IMR-90 (cell line): ENCODE measurements around the gene FCRLA. TPM values are rescaled to one million over a fixed set of nuclear protein-coding genes. Genes with fewer than 3 reads are reported as not detected.

ENCODE experiments used
- ATAC-seq: fragments of 200-7000 bp; cut with Tn5 transposase; 2 replicates; pipeline ENCODE4 v1.9.1; 2020; ENCODE audit warnings: low read depth, mild to moderate bottlenecking, moderate library complexity
- BruUV-seq: library from RNA; stranded (reverse); fragments of 400-500 nt; replicated peaks from 2 replicates; lab custom pipeline; 2021; lab: Mats Ljungman, UMichigan
- CTCF ChIA-PET: fragments of 300-600 bp; formaldehyde crosslinking; extraction: SDS; loops from one replicate; lab custom pipeline; 2021; ENCODE audit warnings: antibody characterized with exemption; lab: Yijun Ruan, JAX
- POLR2A ChIA-PET: fragments of 300-600 bp; sonication (Branson Sonifier 250); formaldehyde crosslinking; loops from one replicate; lab custom pipeline; 2022; ENCODE audit warnings: antibody characterized with exemption; ENCODE audit not compliant: unreplicated experiment; lab: Charles Lee
- DNase-seq: peaks from one replicate; pipeline ENCODE4 v3.0.0; 2013
- H2AFZ ChIP-seq: replicated peaks from 2 replicates; pipeline ENCODE3; 2013; ENCODE audit warnings: low read length, mild to moderate bottlenecking; ENCODE audit not compliant: poor library complexity
- H2AK5ac ChIP-seq: 2 replicates; pipeline ENCODE4 v1.6.1; 2013; ENCODE audit warnings: low read depth, low read length, inconsistent platforms
- H2AK9ac ChIP-seq: replicated peaks from 2 replicates; pipeline ENCODE3; 2013; ENCODE audit warnings: mild to moderate bottlenecking, low read depth, low read length, moderate library complexity; ENCODE audit not compliant: poor library complexity
- H2BK120ac ChIP-seq: 2 replicates; pipeline ENCODE4 v1.6.1; 2013; ENCODE audit warnings: low read depth, low read length, inconsistent platforms
- H2BK15ac ChIP-seq: 3 replicates; pipeline ENCODE4 v1.6.1; 2013; ENCODE audit warnings: low read depth, low read length, inconsistent platforms
- H2BK20ac ChIP-seq: 2 replicates; pipeline ENCODE4 v1.6.1; 2013; ENCODE audit warnings: low read depth, mild to moderate bottlenecking, inconsistent platforms, low read length, moderate library complexity
- H2BK5ac ChIP-seq: 2 replicates; pipeline ENCODE4 v1.6.1; 2013; ENCODE audit warnings: mild to moderate bottlenecking, low read depth, low read length, inconsistent platforms; ENCODE audit not compliant: poor library complexity, severe bottlenecking
- H3K14ac ChIP-seq: replicated peaks from 2 replicates; pipeline ENCODE4 v1.6.1; 2013; ENCODE audit warnings: low read depth, low read length, inconsistent platforms
- H3K18ac ChIP-seq: 2 replicates; pipeline ENCODE4 v1.6.1; 2013; ENCODE audit warnings: low read depth, low read length, control low read depth
- H3K23ac ChIP-seq: 2 replicates; pipeline ENCODE4 v1.6.1; 2013; ENCODE audit warnings: low read depth, low read length, inconsistent platforms
- H3K27ac ChIP-seq: 2 replicates; pipeline ENCODE4 v1.5.1; 2013; ENCODE audit warnings: mild to moderate bottlenecking, control low read depth, low read length; ENCODE audit not compliant: insufficient read depth
- H3K27me3 ChIP-seq: 2 replicates; pipeline ENCODE4 v1.6.1; 2013; ENCODE audit warnings: low read length; ENCODE audit not compliant: control insufficient read depth, insufficient read depth
- H3K36me3 ChIP-seq: 2 replicates; pipeline ENCODE4 v1.6.1; 2013; ENCODE audit warnings: low read length, mixed read lengths; ENCODE audit not compliant: control insufficient read depth, insufficient read depth
- H3K4ac ChIP-seq: 2 replicates; pipeline ENCODE4 v1.6.1; 2013; ENCODE audit warnings: low read depth, low read length, inconsistent platforms
- H3K4me1 ChIP-seq: 2 replicates; pipeline ENCODE4 v1.6.1; 2013; ENCODE audit warnings: low read length, mixed read lengths; ENCODE audit not compliant: control insufficient read depth, insufficient read depth
- H3K4me2 ChIP-seq: 2 replicates; pipeline ENCODE4 v1.6.1; 2013; ENCODE audit warnings: low read depth, mild to moderate bottlenecking, control low read depth, low read length, moderate library complexity
- H3K4me3 ChIP-seq: 2 replicates; pipeline ENCODE4 v1.5.1; 2013; ENCODE audit warnings: low read depth, mild to moderate bottlenecking, control low read depth, low read length, moderate library complexity; ENCODE audit not compliant: insufficient read depth
- H3K56ac ChIP-seq: 2 replicates; pipeline ENCODE4 v1.6.1; 2013; ENCODE audit warnings: low read length, inconsistent platforms; ENCODE audit not compliant: insufficient read depth; ENCODE audit errors: extremely low read depth
- H3K79me1 ChIP-seq, 2 experiments: 2 replicates each; pipeline ENCODE4 v1.6.1; 2013; ENCODE audit warnings: low read length in 2 of 2, inconsistent platforms in 1 of 2, low read depth in 1 of 2
- H3K9ac ChIP-seq: 2 replicates; pipeline ENCODE4 v1.6.1; 2013; ENCODE audit warnings: low read depth, low read length, control low read depth
- H3K9me1 ChIP-seq: 2 replicates; pipeline ENCODE4 v1.6.1; 2013; ENCODE audit warnings: low read length, inconsistent platforms; ENCODE audit not compliant: insufficient read depth
- H3K9me3 ChIP-seq: 2 replicates; pipeline ENCODE4 v1.6.1; 2013; ENCODE audit warnings: low read length; ENCODE audit not compliant: control insufficient read depth, insufficient read depth
- H4K20me1 ChIP-seq: 2 replicates; pipeline ENCODE4 v1.6.1; 2013; ENCODE audit warnings: low read length, inconsistent platforms; ENCODE audit not compliant: insufficient read depth
- H4K5ac ChIP-seq: 2 replicates; pipeline ENCODE4 v1.6.1; 2013; ENCODE audit warnings: mild to moderate bottlenecking, low read depth, low read length, control low read depth
- H4K8ac ChIP-seq, 2 experiments: 2 replicates each; pipeline ENCODE4 v1.6.1; 2013; ENCODE audit warnings: low read depth in 2 of 2, low read length in 2 of 2, control low read depth in 1 of 2, inconsistent platforms in 1 of 2
- H4K91ac ChIP-seq: 2 replicates; pipeline ENCODE4 v1.6.1; 2013; ENCODE audit warnings: low read depth, low read length, inconsistent platforms; ENCODE audit not compliant: insufficient read depth
- CEBPB ChIP-seq: IDR thresholded peaks from 2 replicates; pipeline ENCODE4 v1.6.1; 2012; ENCODE audit warnings: low read depth, low read length, improper control_type of control experiment
- CTCF ChIP-seq: conservative IDR thresholded peaks from 2 replicates; pipeline ENCODE4 v1.5.1; 2012; ENCODE audit warnings: mild to moderate bottlenecking, low read depth, low read length, improper control_type of control experiment
- FOS ChIP-seq: fragments of 150-350 bp; IDR thresholded peaks from 2 replicates; pipeline ENCODE4 v1.6.1; 2016; ENCODE audit warnings: low read depth, low read length
- MAFK ChIP-seq: IDR thresholded peaks from 2 replicates; pipeline ENCODE4 v1.6.1; 2012; ENCODE audit warnings: low read depth, low read length, improper control_type of control experiment
- MAZ ChIP-seq: IDR thresholded peaks from 2 replicates; pipeline ENCODE4 v1.6.1; 2012; ENCODE audit warnings: low read depth, mild to moderate bottlenecking, low read length, improper control_type of control experiment, moderate library complexity, borderline replicate concordance
- MXI1 ChIP-seq: IDR thresholded peaks from 2 replicates; pipeline ENCODE4 v1.6.1; 2012; ENCODE audit warnings: low read depth, mild to moderate bottlenecking, low read length, moderate library complexity, borderline replicate concordance
- NFE2L2 ChIP-seq: fragments of 150-350 bp; IDR thresholded peaks from 2 replicates; pipeline ENCODE4 v1.6.1; 2016; ENCODE audit warnings: low read depth, mild to moderate bottlenecking, low read length
- POLR2A ChIP-seq: IDR thresholded peaks from 2 replicates; pipeline ENCODE4 v1.6.1; 2012; ENCODE audit warnings: mild to moderate bottlenecking, low read depth, low read length
- RCOR1 ChIP-seq: IDR thresholded peaks from 2 replicates; pipeline ENCODE4 v1.6.1; 2012; ENCODE audit warnings: mild to moderate bottlenecking, low read length, improper control_type of control experiment; ENCODE audit not compliant: insufficient replicate concordance
- SMC3 ChIP-seq: fragments of 150-350 bp; IDR thresholded peaks from 2 replicates; pipeline ENCODE4 v1.6.1; 2016; ENCODE audit warnings: low read depth, mild to moderate bottlenecking, antibody characterized with exemption, low read length, moderate library complexity
- WGBS, 2 experiments: methylation state at CpG; one replicate each; pipeline versions ENCODE4 v1.1.5 to v1.1.7; 2013; ENCODE audit warnings: missing lambda C conversion rate in 2 of 2; ENCODE audit not compliant: insufficient read length in 1 of 2; ENCODE audit errors: extremely low coverage in 2 of 2; 5-methylcytosine and 5-hydroxymethylcytosine counted together
- dilution Hi-C: fragments of 300-500 bp; cut with HindIII; formaldehyde crosslinking; loops from one replicate; pipeline ENCODE4 v1.14.3; 2018; ENCODE audit warnings: low sequenced_read_pairs; ENCODE audit not compliant: unreplicated experiment
- in situ Hi-C: fragments of 300-500 bp; cut with MboI; formaldehyde crosslinking; loops from 3 replicates; pipeline ENCODE4 v1.14.3; 2019; ENCODE audit warnings: low sequenced_read_pairs, inconsistent platforms, mixed read lengths
- intact Hi-C: fragments of 100-400 bp; cut with micrococcal nuclease; formaldehyde crosslinking; loops from 2 replicates; pipeline ENCODE4 v1.10.0; 2022
- polyA plus RNA-seq, 3 experiments: library from polyadenylated mRNA; depleted of rRNA; stranded (reverse); fragments of >200 nt; gene quantifications; 2 replicates each; pipeline ENCODE4 v1.2.3, GENCODE V29; 2012; ENCODE audit warnings: low replicate concordance in 1 of 3
- total RNA-seq: library from RNA; depleted of rRNA; stranded (reverse); fragments of >200 nt; gene quantifications from 2 replicates; pipeline ENCODE4 v1.2.3, GENCODE V29; 2012
- TF ChIP-seq, protein P1 (sequence below): fragments of 150-350 bp; IDR thresholded peaks from 2 replicates; pipeline ENCODE4 v1.6.1; 2017; ENCODE audit warnings: mild to moderate bottlenecking, antibody characterized with exemption, low read length, low read depth

FCRLA gene
- total and polyA plus RNA-seq, 2 of the 4 experiments (the other 2 are of a cell fraction), result 0.36 TPM

GRCh38 chr1:161720422-161720821, 13.4 kb downstream of the FCRLA start:
- Histone ChIP-seq H4K8ac (no peak overlapping the region), H2AK5ac (no peak overlapping the region), H3K9me1 (peaks cover 18% of the 10 kb centered on the region), H2BK20ac (no peak overlapping the region), H3K9ac (no peak overlapping the region), H3K4ac (no peak overlapping the region), H4K91ac (no peak overlapping the region), H3K4me2 (no peak overlapping the region), H4K20me1 (no peaks in the 10 kb centered on the region), H4K5ac (no peak overlapping the region), H3K79me1 (0 out of 4 replicates have a peak, but pooled peaks cover 0 to 5% of the 10 kb centered on the region in 2 experiments), H3K9me3 (no peaks in the 10 kb centered on the region), H2AK9ac (no peak overlapping the region), H3K18ac (no peak overlapping the region), H2BK15ac (no peak overlapping the region; the same call in 2 of the 3 replicates), H3K4me1 (peaks cover 2% of the 10 kb centered on the region), H3K27me3 (no peaks in the 10 kb centered on the region), H3K14ac (no peak overlapping the region), H3K23ac (no peak overlapping the region), H3K36me3 (no peaks in the 10 kb centered on the region), H3K4me3 (no peak overlapping the region), H2BK5ac (no peak overlapping the region), H2AFZ (no peak overlapping the region), H3K56ac (no peak overlapping the region), H2BK120ac (no peak overlapping the region), H3K27ac (no peak overlapping the region)
- POLR2A ChIA-PET, result no interaction called here
- dilution Hi-C loops, result no loop called here
- TF ChIP-seq CEBPB (no peak), CTCF (no peak), MXI1 (no peak), NFE2L2 (no peak), FOS (no peak), RCOR1 (no peak), MAFK (no peak), POLR2A (no peak), MAZ (no peak), SMC3 (no peak)
- TF ChIP-seq, protein P1, sequence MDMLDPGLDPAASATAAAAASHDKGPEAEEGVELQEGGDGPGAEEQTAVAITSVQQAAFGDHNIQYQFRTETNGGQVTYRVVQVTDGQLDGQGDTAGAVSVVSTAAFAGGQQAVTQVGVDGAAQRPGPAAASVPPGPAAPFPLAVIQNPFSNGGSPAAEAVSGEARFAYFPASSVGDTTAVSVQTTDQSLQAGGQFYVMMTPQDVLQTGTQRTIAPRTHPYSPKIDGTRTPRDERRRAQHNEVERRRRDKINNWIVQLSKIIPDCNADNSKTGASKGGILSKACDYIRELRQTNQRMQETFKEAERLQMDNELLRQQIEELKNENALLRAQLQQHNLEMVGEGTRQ, result no peak
- no CpG with 5 or more reads among the region's 1 CpG for WGBS, 2 experiments
- CTCF ChIA-PET, result no interaction called here
- ATAC-seq (no peak), DNase-seq (no peak)
- BruUV-seq, result no TSS peak
- intact Hi-C loops, result no loop called here
- in situ Hi-C loops, result no loop called here
